GM18517 (cell line): ENCODE results near the gene CYB5D1.

Experiments
- ATAC-seq: cut with Tn5 transposase; IDR thresholded peaks from one replicate; pipeline ENCODE4 v1.9.1; 2021; ENCODE audit warnings: mild to moderate bottlenecking, moderate library complexity; ENCODE audit not compliant: unreplicated experiment

The CYB5D1 gene

GRCh38 chr17:7833795-7834541 lies 23.8 kb upstream of the CYB5D1 start, which contains the start of gene KDM6B:
Gene KDM6B, plus strand, starts transcription at chr17:7834217. Its CDS starts 11,338 bp downstream, at chr17:7845555.
- ATAC-seq = peak; percentile 36

- peak; percentile 24 for ATAC-seq
Observed at GRCh38 chr17:7834542-7834956, 23.3 kb upstream of the CYB5D1 start.

- ATAC-seq = peak; percentile 32
Observed at GRCh38 chr17:7834957-7835813, 22.6 kb upstream of the CYB5D1 start.

GRCh38 chr17:7835814-7836595 lies 21.8 kb upstream of the CYB5D1 start:
- peak; percentile 26 for ATAC-seq

GRCh38 chr17:7836596-7837407 lies 21.0 kb upstream of the CYB5D1 start:
- ATAC-seq = peak; percentile 25

GRCh38 chr17:7837408-7838088 lies 20.3 kb upstream of the CYB5D1 start:
- ATAC-seq = no peak

- no peak for ATAC-seq
Observed at GRCh38 chr17:7838090-7839075, 19.4 kb upstream of the CYB5D1 start.

- ATAC-seq = no peak
Observed at GRCh38 chr17:7839190-7839875, 18.5 kb upstream of the CYB5D1 start.

- ATAC-seq = no peak
Observed at GRCh38 chr17:7839876-7840261, 17.9 kb upstream of the CYB5D1 start.

- ATAC-seq = no peak
Observed at GRCh38 chr17:7840441-7840840, 17.4 kb upstream of the CYB5D1 start.

GRCh38 chr17:7840875-7841274 lies 16.9 kb upstream of the CYB5D1 start:
- ATAC-seq = no peak

GRCh38 chr17:7841396-7841914 lies 16.3 kb upstream of the CYB5D1 start:
- no peak for ATAC-seq

- peak; percentile 23 for ATAC-seq
Observed at GRCh38 chr17:7841915-7842379, 15.9 kb upstream of the CYB5D1 start.

GRCh38 chr17:7842380-7843256 lies 15.2 kb upstream of the CYB5D1 start:
- peak; percentile 27 for ATAC-seq

- peak; percentile 4 for ATAC-seq
Observed at GRCh38 chr17:7843257-7843535, 14.6 kb upstream of the CYB5D1 start.

GRCh38 chr17:7843536-7844291 lies 14.1 kb upstream of the CYB5D1 start:
- ATAC-seq = peak; percentile 22
